WTC11 (cell line): ENCODE data around the gene MTHFS. TPM values are rescaled to one million over a fixed set of nuclear protein-coding genes. Genes with fewer than 3 reads are reported as not detected.
A peak's percentile ranks its signal among the peaks of the same experiment; 100 is the strongest.

ENCODE experiments used
- ATAC-seq: fragments of 200-7000 bp; cut with Tn5 transposase; 2 replicates; pipeline ENCODE4 v1.10.0; 2021; ENCODE audit warnings: mild to moderate bottlenecking, moderate library complexity
- CTCF ChIA-PET: fragments of 300-600 bp; sonication (Branson Sonifier 250); formaldehyde crosslinking; loops from one replicate; lab custom pipeline; 2021; ENCODE audit warnings: antibody characterized with exemption; lab: Charles Lee
- POLR2A ChIA-PET: fragments of 350-600 bp; sonication (Branson Sonifier 250); formaldehyde crosslinking; loops from one replicate; lab custom pipeline; 2021; ENCODE audit warnings: antibody characterized with exemption; lab: Charles Lee
- DNase-seq: peaks from one replicate; pipeline ENCODE4 v3.0.0; 2021; ENCODE audit warnings: low spot score
- H3K27ac Mint-ChIP-seq: 2 replicates; pipeline ENCODE4 v1.8.0; 2021; ENCODE audit warnings: mixed read lengths
- H3K27me3 Mint-ChIP-seq: 2 replicates; pipeline ENCODE4 v1.8.0; 2021; ENCODE audit warnings: low read depth, mild to moderate bottlenecking, moderate library complexity, mixed read lengths
- H3K36me3 Mint-ChIP-seq: 2 replicates; pipeline ENCODE4 v1.8.0; 2021; ENCODE audit warnings: mixed read lengths
- H3K4me1 Mint-ChIP-seq: 2 replicates; pipeline ENCODE4 v1.8.0; 2022; ENCODE audit warnings: mixed read lengths
- H3K4me3 Mint-ChIP-seq: 2 replicates; pipeline ENCODE4 v1.8.0; 2021; ENCODE audit warnings: mild to moderate bottlenecking, moderate library complexity, mixed read lengths
- H3K9me3 Mint-ChIP-seq: 2 replicates; pipeline ENCODE4 v1.8.0; 2021; ENCODE audit warnings: mixed read lengths
- CTCF ChIP-seq: fragments of 200-600 bp; IDR thresholded peaks from 2 replicates; pipeline ENCODE4 v1.8.0; 2022; ENCODE audit warnings: antibody characterized with exemption
- E2F1 ChIP-seq: sonication (generic); formaldehyde crosslinking; IDR thresholded peaks from 2 replicates; pipeline ENCODE4 v1.8.0; 2022; ENCODE audit warnings: mild to moderate bottlenecking, missing genetic modification reagents
- E2F5 ChIP-seq: sonication (generic); formaldehyde crosslinking; IDR thresholded peaks from 2 replicates; pipeline ENCODE4 v1.8.1; 2022; ENCODE audit warnings: mild to moderate bottlenecking, moderate library complexity, missing genetic modification reagents
- EMX1 ChIP-seq: fragments of 250-450 bp; sonication (Bioruptor Pico); IDR thresholded peaks from 2 replicates; pipeline ENCODE4 v1.8.0; 2021; ENCODE audit warnings: mild to moderate bottlenecking
- GRHL2 ChIP-seq: fragments of 250-450 bp; sonication (Bioruptor Pico); IDR thresholded peaks from 2 replicates; pipeline ENCODE4 v1.8.0; 2022; ENCODE audit warnings: mild to moderate bottlenecking, moderate library complexity; ENCODE audit not compliant: insufficient replicate concordance, severe bottlenecking
- GTF2I ChIP-seq: fragments of 250-450 bp; sonication (Bioruptor Pico); conservative IDR thresholded peaks from 2 replicates; pipeline ENCODE4 v1.4.0; 2021; ENCODE audit warnings: mild to moderate bottlenecking
- MYBL2 ChIP-seq: sonication (generic); formaldehyde crosslinking; IDR thresholded peaks from 2 replicates; pipeline ENCODE4 v1.8.1; 2023; ENCODE audit warnings: mild to moderate bottlenecking, moderate library complexity, missing genetic modification reagents
- PRRX2 ChIP-seq: fragments of 250-450 bp; sonication (Bioruptor Pico); IDR thresholded peaks from 2 replicates; pipeline ENCODE4 v1.8.0; 2021; ENCODE audit warnings: mild to moderate bottlenecking
- SP1 ChIP-seq: sonication (generic); formaldehyde crosslinking; conservative IDR thresholded peaks from 2 replicates; pipeline ENCODE4 v1.8.1; 2022; ENCODE audit warnings: missing genetic modification reagents
- TCF7 ChIP-seq: sonication (generic); formaldehyde crosslinking; IDR thresholded peaks from 2 replicates; pipeline ENCODE4 v1.8.0; 2022; ENCODE audit warnings: mild to moderate bottlenecking, low read depth, missing genetic modification reagents, moderate library complexity
- ZMAT4 ChIP-seq: fragments of 250-450 bp; sonication (Bioruptor Pico); IDR thresholded peaks from 2 replicates; pipeline ENCODE4 v1.9.0; 2021; ENCODE audit warnings: mild to moderate bottlenecking
- ZNF121 ChIP-seq: sonication (generic); formaldehyde crosslinking; IDR thresholded peaks from 2 replicates; pipeline ENCODE4 v1.8.0; 2023; ENCODE audit warnings: missing genetic modification reagents
- ZNF396 ChIP-seq: fragments of 250-450 bp; sonication (Bioruptor Pico); IDR thresholded peaks from 2 replicates; pipeline ENCODE4 v1.8.0; 2021; ENCODE audit warnings: mild to moderate bottlenecking, moderate library complexity, borderline replicate concordance
- ZNF671 ChIP-seq: fragments of 250-450 bp; sonication (Bioruptor Pico); IDR thresholded peaks from 2 replicates; pipeline ENCODE4 v1.8.0; 2021; ENCODE audit warnings: mild to moderate bottlenecking
- ZSCAN18 ChIP-seq: fragments of 250-450 bp; sonication (Bioruptor Pico); IDR thresholded peaks from 2 replicates; pipeline ENCODE4 v2.1.2; 2022; ENCODE audit warnings: mild to moderate bottlenecking, moderate library complexity
- total RNA-seq: library from RNA; stranded (reverse); gene quantifications from 3 replicates; pipeline ENCODE4 v1.2.3, GENCODE V29; 2021
- TF ChIP-seq, protein P1 (sequence below): sonication (generic); formaldehyde crosslinking; IDR thresholded peaks from 2 replicates; pipeline ENCODE4 v1.8.0; 2023; ENCODE audit warnings: missing genetic modification reagents, mild to moderate bottlenecking, borderline replicate concordance
- TF ChIP-seq, protein P2 (sequence below): sonication (generic); formaldehyde crosslinking; IDR thresholded peaks from 2 replicates; pipeline ENCODE4 v1.8.0; 2022; ENCODE audit warnings: mild to moderate bottlenecking, missing genetic modification reagents
- TF ChIP-seq, protein P3 (sequence below): sonication (generic); formaldehyde crosslinking; conservative IDR thresholded peaks from 2 replicates; pipeline ENCODE4 v1.8.1; 2022; ENCODE audit warnings: mild to moderate bottlenecking, missing genetic modification reagents

The MTHFS gene
- total RNA-seq, 1 experiment from 2014 or later, result 24.8 TPM

GRCh38 chr15:79849789-79850188 is 47.0 kb downstream of the MTHFS start:
- POLR2A ChIA-PET, result interaction anchor here (1.0 kb wide), 1 partner anchor 211 kb away, joined by 3 read pairs; no protein-coding TSS in a partner anchor
- peak; percentile 60 for ATAC-seq
- TF ChIP-seq, protein P1, sequence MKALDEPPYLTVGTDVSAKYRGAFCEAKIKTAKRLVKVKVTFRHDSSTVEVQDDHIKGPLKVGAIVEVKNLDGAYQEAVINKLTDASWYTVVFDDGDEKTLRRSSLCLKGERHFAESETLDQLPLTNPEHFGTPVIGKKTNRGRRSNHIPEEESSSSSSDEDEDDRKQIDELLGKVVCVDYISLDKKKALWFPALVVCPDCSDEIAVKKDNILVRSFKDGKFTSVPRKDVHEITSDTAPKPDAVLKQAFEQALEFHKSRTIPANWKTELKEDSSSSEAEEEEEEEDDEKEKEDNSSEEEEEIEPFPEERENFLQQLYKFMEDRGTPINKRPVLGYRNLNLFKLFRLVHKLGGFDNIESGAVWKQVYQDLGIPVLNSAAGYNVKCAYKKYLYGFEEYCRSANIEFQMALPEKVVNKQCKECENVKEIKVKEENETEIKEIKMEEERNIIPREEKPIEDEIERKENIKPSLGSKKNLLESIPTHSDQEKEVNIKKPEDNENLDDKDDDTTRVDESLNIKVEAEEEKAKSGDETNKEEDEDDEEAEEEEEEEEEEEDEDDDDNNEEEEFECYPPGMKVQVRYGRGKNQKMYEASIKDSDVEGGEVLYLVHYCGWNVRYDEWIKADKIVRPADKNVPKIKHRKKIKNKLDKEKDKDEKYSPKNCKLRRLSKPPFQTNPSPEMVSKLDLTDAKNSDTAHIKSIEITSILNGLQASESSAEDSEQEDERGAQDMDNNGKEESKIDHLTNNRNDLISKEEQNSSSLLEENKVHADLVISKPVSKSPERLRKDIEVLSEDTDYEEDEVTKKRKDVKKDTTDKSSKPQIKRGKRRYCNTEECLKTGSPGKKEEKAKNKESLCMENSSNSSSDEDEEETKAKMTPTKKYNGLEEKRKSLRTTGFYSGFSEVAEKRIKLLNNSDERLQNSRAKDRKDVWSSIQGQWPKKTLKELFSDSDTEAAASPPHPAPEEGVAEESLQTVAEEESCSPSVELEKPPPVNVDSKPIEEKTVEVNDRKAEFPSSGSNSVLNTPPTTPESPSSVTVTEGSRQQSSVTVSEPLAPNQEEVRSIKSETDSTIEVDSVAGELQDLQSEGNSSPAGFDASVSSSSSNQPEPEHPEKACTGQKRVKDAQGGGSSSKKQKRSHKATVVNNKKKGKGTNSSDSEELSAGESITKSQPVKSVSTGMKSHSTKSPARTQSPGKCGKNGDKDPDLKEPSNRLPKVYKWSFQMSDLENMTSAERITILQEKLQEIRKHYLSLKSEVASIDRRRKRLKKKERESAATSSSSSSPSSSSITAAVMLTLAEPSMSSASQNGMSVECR, result no peak
- 0 out of 2 replicates have a peak, but pooled peaks have one; percentile 35 for TF ChIP-seq GTF2I (CRISPR knock-in tag)
- TF ChIP-seq E2F5 (CRISPR knock-in tag), result no peak
- TF ChIP-seq ZNF396, result no peak
- TF ChIP-seq ZNF121 (CRISPR knock-in tag), result no peak
- TF ChIP-seq CTCF, result 0 out of 2 replicates have a peak, but pooled peaks have one; percentile 45
- TF ChIP-seq, all 79 proteins: peak for 2
- CTCF ChIA-PET, result interaction anchor here (0.6 to 3.0 kb wide), 31 partner anchors 9 to 539 kb away, joined by 3 to 27 read pairs (median 3); partner anchors contain the start of genes CTXND1, FAH and TMED3
- Mint-ChIP-seq H3K36me3 (peaks cover 18% of the 10 kb centered on the region), H3K27ac (no peak overlapping the region), H3K9me3 (no peaks in the 10 kb centered on the region), H3K27me3 (no peaks in the 10 kb centered on the region), H3K4me3 (no peak overlapping the region), H3K4me1 (peaks cover 5% of the 10 kb centered on the region)
- DNase-seq, result peak; percentile 63

DNA sequence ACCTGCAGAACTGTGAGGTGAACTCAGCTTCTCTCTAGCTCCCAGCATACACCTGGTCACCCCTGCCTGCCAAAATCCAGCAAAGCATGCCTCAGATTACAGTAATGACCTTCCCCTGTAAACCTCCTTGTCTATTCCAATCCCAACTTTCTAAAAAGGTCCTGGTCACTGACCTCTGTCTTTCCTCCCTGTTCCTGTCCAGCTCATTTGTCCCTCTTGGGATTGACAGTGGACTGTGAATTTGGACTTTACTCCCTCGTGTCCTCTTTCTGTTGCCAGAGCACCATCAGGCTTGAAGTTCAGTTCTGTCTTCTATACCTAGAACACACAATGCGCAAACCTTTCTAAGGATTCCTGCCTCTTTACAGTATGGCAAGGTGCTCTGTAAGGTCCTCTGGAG is 50.3 kb downstream of the MTHFS start:
- DNase-seq, result no peak
- POLR2A ChIA-PET, result no interaction called here
- CTCF ChIA-PET, result interaction anchor here (1.4 kb wide), 1 partner anchor 9 kb away, joined by 4 read pairs; no protein-coding TSS in a partner anchor
- Mint-ChIP-seq H3K4me1 (no peaks in the 10 kb centered on the region; the same call in 1 of the 2 replicates), H3K27me3 (no peaks in the 10 kb centered on the region), H3K9me3 (no peaks in the 10 kb centered on the region), H3K4me3 (no peak overlapping the region), H3K36me3 (peaks cover 26% of the 10 kb centered on the region), H3K27ac (no peak overlapping the region)
- no peak for ATAC-seq
- TF ChIP-seq ZMAT4 (CRISPR knock-in tag), result no peak
- no peak for TF ChIP-seq EMX1 (CRISPR knock-in tag)
- no peak for TF ChIP-seq ZSCAN18
- no peak for TF ChIP-seq GRHL2 (CRISPR knock-in tag)
- no peak for TF ChIP-seq E2F1
- TF ChIP-seq, protein P2, sequence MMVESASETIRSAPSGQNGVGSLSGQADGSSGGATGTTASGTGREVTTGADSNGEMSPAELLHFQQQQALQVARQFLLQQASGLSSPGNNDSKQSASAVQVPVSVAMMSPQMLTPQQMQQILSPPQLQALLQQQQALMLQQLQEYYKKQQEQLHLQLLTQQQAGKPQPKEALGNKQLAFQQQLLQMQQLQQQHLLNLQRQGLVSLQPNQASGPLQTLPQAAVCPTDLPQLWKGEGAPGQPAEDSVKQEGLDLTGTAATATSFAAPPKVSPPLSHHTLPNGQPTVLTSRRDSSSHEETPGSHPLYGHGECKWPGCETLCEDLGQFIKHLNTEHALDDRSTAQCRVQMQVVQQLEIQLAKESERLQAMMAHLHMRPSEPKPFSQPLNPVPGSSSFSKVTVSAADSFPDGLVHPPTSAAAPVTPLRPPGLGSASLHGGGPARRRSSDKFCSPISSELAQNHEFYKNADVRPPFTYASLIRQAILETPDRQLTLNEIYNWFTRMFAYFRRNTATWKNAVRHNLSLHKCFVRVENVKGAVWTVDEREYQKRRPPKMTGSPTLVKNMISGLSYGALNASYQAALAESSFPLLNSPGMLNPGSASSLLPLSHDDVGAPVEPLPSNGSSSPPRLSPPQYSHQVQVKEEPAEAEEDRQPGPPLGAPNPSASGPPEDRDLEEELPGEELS (CRISPR knock-in tag), result no peak
- TF ChIP-seq TCF7, result no peak
- no peak for TF ChIP-seq SP1 (CRISPR knock-in tag)
- TF ChIP-seq PRRX2 (CRISPR knock-in tag), result no peak
- TF ChIP-seq, protein P3, sequence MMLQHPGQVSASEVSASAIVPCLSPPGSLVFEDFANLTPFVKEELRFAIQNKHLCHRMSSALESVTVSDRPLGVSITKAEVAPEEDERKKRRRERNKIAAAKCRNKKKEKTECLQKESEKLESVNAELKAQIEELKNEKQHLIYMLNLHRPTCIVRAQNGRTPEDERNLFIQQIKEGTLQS, result no peak
- TF ChIP-seq ZNF671 (CRISPR knock-in tag), result no peak
- no peak for TF ChIP-seq MYBL2 (CRISPR knock-in tag)
